ENCODE results near the gene FAAP20.
A peak's percentile ranks its signal among the peaks of the same experiment; 100 is the strongest.

Gene FAAP20

DNA sequence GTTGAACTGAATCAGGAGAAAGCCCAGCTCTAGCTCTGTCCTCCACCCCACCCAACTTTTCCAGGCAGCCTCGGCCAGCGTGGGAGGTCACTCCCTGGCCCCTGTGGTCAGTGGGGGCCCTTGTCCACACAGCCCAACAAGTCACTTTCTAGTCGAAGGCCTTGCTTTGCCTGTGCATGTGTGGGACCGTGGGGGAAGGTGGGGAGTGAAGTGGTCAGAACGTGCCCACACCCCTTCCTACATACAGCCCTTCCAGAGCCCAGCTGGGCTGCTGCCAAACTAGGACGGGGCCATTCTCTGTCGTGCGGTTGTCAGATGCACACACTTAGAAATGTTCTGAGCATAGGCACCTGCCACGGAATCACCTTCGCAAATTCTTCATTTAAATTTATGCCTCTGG, 18.0 kb downstream of the FAAP20 start:
- no peak for DNase-seq

DNA sequence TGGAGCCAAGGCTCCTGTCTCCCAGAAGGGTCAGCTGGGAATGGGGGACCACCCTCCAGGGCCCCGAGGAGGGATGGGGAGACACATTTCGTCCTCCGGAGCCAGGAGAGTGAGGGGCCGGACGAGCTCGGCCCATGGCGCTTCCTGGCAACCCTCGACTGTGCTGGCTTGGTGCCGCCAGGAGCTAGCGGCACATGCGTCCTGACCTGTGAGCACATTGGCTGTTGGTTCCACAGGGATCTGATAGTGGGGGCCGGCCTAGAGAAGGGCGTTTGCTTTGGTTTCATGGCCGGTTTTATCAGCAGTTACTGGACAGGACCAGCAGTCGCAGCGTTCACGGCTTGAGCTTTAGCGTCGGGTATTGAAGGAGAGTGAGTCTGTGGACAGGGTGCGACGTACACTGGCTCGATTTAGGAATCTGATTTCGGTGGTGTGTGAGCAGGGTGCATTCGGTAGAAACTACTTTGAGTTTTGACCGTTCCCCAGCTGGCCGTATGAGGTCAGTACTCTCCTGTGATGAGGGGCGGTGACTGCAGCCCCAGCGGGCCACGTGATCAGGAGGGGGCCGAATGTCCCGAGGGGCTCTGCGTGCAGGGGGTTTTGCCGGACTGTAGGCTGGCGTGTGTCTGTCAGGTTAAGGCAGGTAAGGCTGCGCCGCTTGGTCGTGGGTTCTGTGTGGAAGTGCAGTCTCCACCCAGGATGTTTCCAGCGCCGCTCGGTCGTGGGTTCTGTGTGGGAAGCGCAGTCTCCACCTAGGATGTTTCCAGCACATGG, 18.7 kb downstream of the FAAP20 start:
- no peak for DNase-seq

DNA sequence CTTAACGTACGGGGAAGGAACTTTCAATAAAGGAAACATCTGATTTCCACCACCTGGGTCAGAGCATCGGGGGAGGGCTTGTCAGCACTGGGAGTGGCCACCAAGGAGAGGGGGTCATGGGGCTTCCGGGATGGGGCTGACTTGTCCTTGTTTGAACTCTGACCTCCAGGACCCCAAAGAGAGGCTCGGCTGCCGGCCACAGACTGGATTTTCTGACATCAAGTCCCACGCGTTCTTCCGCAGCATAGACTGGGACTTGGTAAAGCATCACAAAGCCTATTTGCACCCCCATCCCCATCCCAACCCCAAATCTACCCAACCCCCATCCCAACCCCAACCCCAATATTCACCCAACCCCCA, 19.5 kb downstream of the FAAP20 start:
- DNase-seq, result no peak

DNA sequence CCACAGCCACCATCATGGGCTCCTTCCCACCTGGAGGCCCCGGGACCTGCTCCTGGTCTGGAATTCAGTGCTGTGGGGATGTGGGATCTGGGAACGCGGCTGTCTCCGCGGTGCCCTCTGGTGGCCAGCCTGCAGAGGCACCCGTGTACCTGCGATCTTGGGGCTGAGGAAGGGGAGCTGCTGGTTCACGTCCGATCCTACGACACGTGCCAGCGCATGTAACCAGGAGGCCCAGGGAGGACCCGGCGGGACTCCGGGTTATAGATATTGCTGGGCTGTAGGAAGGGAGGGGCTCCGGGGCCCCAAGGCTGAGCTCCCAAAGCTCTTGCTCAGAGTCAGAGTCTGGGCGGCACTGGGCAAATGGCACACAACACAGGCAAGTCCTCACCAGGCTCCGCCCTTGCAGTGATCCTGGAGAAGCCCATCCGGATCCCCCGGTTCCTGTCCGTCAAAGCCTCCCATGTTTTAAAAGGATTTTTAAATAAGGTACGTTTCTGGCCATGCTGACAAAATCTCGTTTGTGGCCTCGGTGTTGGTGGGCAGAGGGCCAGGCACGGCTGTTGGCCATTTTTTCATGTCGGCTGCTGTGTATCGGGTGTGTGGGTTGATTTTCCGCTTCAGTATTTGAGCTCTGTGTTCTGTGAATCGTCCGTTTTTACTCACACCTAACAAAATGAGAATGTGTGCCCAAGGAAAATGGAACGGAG, 20.1 kb downstream of the FAAP20 start:
- peak; percentile 29 to 43 for DNase-seq

DNA sequence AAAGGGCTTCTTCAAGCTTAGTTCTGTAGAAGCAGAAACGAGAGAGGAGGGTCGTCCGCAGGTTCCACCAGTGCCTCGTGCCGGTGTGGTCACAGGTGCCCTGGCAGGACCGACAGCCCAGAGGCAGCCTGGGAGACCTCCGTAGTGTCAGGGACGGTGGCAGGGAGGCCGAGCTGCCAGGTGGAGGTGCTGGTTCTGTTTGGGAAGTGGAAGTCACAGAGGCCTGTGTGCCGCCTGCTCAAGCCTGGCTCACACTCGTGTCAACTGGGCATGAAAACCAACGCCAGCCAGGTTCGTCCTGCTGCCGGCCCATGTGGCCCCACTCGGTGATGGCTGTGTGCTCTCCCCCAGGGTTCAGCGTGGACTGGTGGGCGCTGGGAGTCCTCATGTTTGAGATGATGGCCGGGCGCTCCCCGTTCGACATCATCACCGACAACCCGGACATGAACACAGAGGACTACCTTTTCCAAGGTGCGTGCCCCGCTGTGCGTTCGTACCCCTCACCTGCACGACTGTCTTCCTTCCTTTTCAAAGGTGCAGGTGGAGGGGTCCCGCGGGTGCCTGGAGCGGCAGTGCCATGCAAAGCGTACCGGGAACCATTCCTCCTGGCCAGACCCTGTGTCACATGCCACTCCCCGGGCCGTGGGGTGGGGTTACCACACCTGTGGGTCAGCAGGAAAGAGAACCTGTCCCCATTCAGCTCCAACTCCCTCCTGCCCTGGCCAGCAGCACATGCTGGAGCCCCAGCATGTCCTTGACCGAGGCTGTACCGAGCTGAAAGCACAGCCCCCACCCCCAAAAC, 20.8 kb downstream of the FAAP20 start:
- DNase-seq, result no peak

DNA sequence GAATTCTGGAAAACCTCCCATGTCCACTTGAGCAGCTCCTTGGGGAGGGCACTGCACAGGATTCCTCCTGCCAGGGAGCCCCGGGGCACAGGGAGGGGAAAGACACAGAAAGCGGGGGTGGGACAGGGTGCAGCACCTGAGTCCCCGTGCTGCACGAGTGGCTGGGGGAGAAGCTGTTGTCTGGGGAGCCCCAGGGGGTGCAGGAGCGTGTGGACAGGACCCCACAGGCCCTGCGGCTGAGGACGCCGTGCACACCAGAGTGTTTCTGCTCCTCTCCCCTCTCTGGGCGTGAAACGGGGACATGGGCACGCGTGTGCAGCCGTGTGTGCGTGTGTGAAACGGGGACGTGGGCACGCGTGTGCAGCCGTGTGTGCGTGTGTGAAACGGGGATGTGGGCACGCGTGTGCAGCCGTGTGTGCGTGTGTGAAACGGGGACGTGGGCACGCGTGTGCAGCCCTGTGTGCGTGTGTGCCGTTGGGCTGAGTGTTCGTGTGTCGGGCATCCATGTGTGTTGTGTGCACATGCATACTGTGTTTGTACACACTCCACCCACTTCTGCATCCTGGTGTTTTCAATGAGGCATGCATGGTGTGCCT, 21.9 kb downstream of the FAAP20 start:
- DNase-seq, result no peak

DNA sequence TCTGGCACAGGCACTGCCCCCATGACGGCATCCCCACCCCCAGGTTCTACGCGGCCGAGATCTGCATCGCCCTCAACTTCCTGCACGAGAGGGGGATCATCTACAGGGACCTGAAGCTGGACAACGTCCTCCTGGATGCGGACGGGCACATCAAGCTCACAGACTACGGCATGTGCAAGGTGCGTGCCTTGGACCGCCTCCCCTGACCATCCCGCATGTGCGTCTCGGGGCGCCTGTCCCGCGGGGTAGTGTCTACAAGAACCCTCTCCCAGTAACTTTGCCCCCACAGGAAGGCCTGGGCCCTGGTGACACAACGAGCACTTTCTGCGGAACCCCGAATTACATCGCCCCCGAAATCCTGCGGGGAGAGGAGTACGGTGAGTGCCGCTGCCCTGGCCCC, 22.6 kb downstream of the FAAP20 start:
- no peak for DNase-seq

DNA sequence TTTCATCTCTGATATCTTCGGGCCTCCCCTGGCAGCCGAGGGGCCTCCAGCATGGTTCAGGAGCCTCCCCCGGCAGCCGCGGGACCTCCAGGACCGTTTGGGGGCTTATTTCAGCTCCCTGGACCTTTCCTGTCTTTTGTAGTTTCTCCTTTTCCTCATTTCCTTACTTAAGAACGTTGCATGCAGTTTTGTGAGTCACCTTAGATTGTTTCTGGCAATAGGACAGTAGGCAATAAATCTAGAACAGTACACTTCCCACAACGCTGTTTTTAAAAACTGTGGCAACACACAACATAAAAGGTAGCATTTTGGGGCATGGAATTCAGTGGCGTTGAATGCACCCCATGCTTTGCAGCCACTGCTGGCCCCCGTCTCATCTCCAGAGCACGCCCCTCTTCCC, 24.4 kb downstream of the FAAP20 start:
- no peak for DNase-seq

DNA sequence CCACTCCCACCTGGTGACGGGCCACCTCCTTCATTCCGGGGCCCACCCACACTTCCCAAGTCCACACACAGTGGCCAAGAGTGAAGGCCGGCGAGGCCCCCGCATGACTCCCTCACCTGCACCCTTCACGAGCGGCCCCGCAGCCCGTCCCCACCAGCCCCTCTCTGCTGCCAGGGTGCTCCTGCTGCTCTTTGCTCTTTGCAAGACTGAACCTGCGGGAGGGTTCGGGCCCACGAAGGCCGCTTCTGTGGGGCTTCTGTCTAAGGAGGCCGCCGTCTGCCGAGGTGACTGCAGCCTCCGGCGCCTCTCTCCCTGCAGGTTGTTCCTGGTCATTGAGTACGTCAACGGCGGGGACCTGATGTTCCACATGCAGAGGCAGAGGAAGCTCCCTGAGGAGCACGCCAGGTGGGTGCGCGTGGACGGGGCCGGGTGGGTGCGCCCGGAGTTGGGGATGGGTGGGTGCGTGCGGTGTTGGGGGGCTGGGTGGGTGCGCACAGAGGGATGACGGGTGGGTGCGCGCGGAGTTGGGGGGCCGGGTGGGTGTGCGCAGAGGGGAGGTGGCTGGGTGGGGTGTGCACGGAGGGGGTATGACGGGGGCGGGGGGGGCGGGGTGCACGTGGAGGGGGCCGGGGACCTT, 25.3 kb downstream of the FAAP20 start:
- DNase-seq, result no peak

DNA sequence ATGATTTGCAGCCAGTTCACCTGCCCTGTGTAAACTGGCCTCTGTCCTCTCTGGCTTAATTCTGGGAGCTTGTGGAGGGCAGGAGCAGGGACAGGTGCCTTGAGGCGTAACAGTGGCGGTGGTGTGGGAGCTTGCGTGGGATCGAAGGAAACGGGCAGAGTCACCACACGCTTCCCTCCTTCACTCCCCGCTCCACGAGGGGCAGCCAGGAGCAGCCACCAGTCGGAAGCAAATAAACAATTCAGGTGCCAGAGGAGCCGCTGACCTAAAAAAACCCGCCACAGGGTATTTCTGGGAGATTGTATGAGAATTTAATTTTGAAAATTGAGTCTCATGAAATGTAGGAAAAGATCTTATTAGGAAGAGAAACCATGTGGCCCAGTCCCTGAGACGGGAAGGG, 26.0 kb downstream of the FAAP20 start:
- no peak for DNase-seq

DNA sequence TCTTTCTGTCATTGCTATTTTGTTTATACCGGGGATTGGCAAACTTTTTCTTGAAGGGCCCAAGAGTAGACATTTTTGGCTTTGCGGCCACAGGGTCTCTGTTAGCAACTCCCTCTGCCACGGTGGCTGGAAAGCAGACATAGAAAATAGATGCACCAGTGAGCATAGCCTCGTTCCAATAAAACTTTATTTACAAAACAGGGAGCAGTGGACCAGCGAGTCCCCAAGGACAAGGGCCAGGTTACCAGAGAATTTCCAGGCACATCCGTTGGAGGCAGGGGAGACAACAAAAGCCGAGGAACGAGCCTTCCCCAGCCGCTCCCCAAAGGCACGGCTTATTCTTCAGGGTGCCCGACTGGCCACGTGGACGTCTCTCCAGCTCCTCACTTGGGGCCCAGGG, 26.5 kb downstream of the FAAP20 start:
- no peak for DNase-seq

DNA sequence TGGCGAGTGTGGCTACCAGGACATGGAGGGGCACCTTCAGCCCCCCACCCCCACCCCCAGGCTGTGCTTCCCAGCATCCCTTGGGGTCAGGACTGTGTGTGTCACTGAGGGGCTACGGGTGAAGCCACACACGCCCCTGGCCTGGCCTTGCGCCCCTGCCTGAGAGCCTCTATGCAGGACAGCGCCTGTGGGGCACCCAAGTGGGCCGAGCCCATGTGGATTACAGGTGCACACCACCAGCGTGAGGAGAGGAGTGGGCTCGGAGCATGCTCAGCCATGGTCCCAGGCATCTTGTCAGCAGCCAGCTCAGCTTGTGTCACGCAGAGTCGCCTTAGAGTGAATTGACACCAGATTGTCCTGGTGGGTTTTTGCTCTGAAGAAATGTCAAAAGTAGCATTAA, 27.9 kb downstream of the FAAP20 start:
- DNase-seq, result no peak

DNA sequence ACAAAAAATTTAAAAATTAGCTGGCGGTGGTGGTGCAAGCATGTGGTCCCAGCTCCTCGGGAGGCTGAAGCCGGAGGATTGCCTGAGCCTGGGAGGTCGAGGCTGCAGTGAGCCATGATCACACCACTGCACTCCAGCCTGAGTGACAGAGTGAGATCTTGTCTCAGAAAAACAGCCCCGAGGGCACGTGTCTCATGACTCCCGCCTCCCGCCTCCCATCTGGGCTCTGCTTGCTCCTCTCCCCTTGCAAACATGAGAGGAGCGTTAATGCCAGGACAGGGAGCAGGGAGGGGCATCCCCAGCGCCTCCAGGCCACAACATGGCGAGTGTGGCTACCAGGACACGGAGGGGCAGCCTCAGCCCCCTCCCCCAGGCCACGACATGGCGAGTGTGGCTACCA, 28.3 kb downstream of the FAAP20 start:
- DNase-seq, result no peak

DNA sequence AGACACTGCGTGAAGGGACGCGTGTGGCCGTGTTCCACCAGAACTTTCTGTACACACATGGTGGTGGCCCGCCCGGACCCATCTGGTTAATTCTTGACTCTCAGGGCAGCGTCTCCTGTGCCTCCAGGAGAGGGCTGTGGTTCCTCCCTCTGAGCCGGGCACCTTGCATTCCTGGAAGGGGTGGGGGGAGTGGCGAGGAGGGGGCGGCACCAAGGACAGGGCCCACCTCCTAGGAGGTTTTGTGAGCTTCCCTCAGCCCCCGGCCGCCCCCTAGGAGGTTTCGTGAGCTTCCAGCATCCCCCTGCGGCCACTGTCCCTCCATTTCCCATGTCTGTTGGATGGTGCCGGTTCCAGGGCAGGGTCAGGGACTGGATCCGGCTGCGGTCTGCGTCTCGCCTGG, 28.9 kb downstream of the FAAP20 start:
- no peak for DNase-seq

DNA sequence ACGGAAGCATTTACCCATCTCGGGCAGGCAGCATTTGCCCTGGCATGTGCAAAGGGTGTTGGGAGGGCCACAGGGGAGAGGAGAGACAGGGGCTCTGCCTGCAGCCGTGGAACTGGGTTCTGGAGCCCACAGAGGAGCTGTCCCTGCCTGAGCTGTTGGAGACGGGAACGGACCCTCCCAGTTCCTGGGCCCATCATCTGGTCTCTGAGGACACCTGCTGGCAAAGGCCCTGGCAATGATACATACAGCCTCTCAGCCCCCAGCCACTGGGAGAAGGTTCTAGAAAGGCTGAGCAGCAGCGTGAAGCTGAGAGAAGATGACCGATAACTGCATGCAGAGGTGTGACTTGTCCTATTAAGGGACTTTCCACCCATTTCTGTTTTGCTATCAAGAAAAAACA, 31.4 kb downstream of the FAAP20 start:
- no peak for DNase-seq

DNA sequence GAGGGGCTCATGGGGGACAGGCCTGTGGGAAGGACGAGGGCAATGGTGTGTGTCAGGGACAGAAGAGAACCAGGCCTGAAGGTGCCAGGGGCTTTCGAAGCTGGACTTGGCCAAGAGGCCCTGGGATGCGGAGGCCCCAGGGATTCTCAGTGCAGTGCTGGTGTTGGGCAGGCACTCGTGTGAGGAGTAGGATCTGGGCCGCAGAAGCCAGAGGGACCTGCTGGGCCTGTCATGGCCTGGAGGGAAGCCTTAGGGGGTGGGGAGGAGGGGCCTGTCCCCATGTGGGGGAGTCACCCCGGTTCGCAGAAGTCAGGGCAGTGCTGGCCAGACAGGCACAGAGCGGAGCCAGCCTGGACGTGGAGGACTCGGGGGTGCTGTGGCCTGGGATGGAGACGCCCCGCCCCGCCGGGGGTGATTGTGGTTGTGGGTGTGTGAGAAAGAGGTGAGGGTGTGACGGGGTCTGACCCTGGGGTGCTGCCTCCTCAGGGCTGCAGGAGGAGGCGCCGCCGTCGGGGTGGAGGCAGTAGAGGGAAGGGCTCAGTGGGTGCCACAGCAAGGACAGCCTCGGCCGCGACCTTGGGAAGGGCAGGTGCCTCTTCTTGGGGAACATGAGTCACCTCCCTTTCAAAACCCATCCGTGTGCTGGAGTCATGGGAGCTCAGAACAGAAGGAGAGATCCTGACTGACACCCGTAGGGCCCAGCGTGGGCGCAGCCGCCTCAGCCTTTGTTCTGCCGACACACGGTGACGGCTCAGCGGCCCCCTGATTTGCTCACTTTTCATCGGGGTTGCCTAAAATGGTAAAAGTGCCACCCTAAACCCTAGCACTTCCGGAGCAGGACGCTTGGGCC, 33.9 kb downstream of the FAAP20 start:
- no peak for DNase-seq

DNA sequence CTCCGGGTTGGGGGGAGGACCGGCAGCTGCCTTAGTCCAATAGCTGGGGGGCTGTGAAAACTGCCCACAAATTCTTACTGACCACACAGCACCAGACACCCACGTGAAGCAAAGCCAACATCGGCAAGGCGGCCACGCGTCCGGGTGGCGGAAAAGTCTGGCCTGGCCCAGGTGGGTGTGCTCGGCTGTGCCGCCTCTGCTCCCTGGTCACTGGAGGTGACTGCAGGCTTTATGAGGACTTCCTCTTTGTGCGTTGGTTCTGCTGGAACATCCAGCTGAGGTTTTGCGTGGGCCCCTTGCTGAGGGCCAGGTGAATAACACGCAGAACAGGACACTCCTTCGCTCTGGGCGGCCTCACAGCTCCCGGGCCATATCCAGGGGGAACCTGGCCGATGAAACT, 35.4 kb downstream of the FAAP20 start:
- DNase-seq, result no peak

DNA sequence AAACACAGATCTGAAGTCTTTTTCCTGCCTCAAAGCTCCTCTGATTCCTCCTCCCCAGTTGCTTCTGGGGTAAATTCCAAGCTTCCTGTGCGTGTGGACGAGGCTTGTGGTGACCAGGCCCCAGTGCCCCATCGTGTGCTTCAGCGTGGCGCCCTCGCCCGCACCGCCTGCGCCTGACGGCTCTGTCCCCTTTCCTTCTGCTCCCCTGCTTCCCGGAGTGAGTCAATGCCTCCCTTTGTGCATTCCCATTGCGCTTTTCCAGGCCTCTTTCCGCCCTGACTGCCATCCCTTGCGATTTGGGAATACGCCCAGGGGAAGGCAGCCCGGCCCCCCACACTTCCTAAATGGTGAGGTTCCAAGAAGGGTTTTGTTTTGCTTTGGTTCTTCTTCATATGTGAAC, 36.3 kb downstream of the FAAP20 start:
- no peak for DNase-seq

DNA sequence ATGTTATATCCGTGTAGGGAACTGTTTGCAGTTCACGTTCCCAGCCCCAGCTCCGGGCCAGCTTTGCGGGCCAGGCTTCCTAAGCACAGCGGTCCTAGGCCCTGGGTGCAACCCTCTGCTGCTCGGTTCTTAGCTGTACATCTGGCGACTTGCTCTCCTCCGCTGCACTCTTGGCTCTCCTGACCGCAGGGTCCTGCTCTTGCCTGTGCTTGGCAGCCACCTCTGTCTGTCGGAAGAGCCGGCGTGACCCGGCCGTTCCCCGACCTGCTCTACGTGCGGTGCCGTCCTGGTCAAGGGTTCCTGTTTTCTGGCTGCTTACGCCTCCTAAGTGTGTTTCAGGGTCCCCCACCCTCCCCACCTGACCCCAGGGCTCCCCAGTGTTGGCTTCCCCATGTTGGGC, 36.7 kb downstream of the FAAP20 start:
- DNase-seq, result no peak

DNA sequence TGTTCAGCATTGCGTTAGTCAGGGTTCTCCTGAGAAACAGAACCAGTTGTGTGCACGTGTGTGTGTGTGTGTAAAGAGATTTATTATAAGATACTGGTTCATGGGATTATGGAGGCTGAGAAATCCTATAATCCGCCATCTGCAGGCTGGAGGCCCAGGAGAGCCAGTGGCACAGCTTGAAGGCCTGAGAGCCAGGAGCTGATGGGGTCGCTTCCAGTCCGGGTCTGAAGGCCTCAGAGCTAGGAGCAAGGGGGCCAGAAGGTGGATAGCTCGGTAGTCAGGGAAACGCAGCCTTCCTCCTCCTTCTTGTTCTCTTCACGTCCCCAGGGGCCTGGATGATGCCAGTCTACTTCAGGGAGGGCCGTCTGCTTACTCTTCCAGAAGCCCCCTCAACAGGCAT, 37.7 kb downstream of the FAAP20 start:
- DNase-seq, result no peak

DNA sequence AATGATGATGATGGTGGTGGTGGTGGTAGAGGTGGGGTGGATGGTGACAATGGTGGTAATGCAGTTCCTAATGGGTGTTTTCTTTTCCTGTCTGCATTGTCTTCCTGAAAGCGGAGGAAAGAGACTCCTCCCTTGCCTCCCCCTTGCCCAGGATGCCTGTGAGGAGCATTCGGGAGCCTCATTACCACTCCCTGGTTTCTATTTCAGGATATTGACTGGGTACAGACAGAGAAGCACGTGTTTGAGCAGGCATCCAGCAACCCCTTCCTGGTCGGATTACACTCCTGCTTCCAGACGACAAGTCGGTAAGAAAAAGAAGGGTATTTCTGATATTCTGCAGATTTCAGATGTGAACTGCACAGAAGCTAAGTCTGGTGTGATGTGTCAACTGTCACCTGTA, 38.8 kb downstream of the FAAP20 start:
- DNase-seq, result no peak

DNA sequence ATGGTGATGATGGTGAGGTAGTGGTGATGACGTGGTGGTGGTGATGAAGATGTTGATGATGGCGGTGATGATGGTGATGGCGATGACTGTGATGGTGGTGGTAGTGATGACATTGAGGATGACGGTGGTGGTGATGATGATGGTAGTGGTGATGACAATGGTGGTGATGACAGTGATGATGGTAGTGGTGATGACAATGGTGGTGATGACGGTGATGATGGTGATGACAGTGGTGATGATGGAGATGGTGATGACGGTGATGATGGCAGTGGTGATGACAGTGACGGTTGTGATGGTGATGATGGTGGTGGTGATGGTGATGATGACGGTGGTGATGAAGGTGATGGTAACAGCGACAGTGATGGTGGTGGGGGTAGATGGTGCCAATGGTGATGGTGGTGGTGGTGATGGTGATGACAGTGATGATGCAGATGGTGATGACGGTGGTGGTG, 39.4 kb downstream of the FAAP20 start:
- DNase-seq, result no peak

Measured in stimulated activated CD4-positive, alpha-beta T cell treated with anti-CD3 and anti-CD28 coated beads, Interleukin-4, amount 100 ng/mL, for 4 hours (primary cell).